ENCODE results near the gene FBH1. TPM values are rescaled to one million over a fixed set of nuclear protein-coding genes. Genes with fewer than 3 reads are reported as not detected.

FBH1 gene
- total RNA-seq, 2 experiments from 2014 or later: 33.9 to 34.2 TPM

DNA sequence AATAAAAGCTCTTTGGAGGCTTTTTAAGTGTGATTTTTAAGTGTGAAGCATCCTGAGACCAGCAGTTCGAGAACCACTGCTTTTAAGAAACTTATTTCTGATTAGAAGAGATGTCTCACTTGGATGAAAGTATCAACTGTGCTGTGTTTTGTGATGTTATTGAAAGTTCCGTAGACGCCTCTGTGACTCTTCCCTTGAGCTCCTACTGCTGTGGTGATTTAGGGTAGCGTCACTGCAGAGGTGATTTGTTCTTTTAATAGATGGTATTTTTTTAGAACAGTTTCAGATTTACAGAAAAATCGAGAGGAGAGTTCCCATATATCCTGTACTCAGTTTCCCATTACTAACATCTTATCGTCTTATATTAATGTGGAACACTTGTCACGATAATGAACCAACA lies 29.5 kb downstream of the FBH1 start:
- no peak overlapping the region for H3K27ac Mint-ChIP-seq
- DNase-seq (no peak), ATAC-seq (ENCODE audit: poor library complexity) (no peak)
- no peak overlapping the region for H3K27ac ChIP-seq (ENCODE audit: low read depth in 1 of 2, low read length in 2 of 2)
- CTCF ChIA-PET: interaction anchor here (0.5 kb wide), 1 partner anchor 1654 kb away, joined by 3 read pairs; no protein-coding TSS in a partner anchor
- no peaks in the 10 kb centered on the region for H3K9me3 ChIP-seq (ENCODE audit: control insufficient read depth in 1 of 2, insufficient read depth in 1 of 2, low read length in 2 of 2)
- H3K36me3 ChIP-seq (ENCODE audit: insufficient read depth, low read length): peaks cover 94% of the 10 kb centered on the region
- H3K27me3 ChIP-seq (ENCODE audit: control insufficient read depth in 1 of 2, insufficient read depth in 2 of 2, low read length in 2 of 2): no peaks in the 10 kb centered on the region
- no peak overlapping the region for H3K4me3 Mint-ChIP-seq
- no peak overlapping the region for H3K4me3 ChIP-seq (ENCODE audit: low read length)
- POLR2A ChIA-PET: no interaction called here
- intact Hi-C loops (cut with DNase I, micrococcal nuclease): no loop called here
- no peaks in the 10 kb centered on the region for H3K27me3 Mint-ChIP-seq
- no peaks in the 10 kb centered on the region for H3K9me3 Mint-ChIP-seq
- H3K4me1 ChIP-seq (ENCODE audit: insufficient read depth, low read length): no peaks in the 10 kb centered on the region
- H3K4me1 Mint-ChIP-seq (ENCODE audit: low read depth): no peaks in the 10 kb centered on the region
- TF ChIP-seq CTCF (IDR thresholded peaks at IDR 0.05): no peak
- H3K36me3 Mint-ChIP-seq (ENCODE audit: low read depth): peaks cover 98% of the 10 kb centered on the region

- Mint-ChIP-seq H3K36me3 (ENCODE audit: low read depth) (peaks cover 98% of the 10 kb centered on the region), H3K27ac (no peak overlapping the region), H3K4me1 (ENCODE audit: low read depth) (no peaks in the 10 kb centered on the region), H3K4me3 (no peak overlapping the region), H3K27me3 (no peaks in the 10 kb centered on the region), H3K9me3 (no peaks in the 10 kb centered on the region)
- Histone ChIP-seq H3K36me3 (ENCODE audit: insufficient read depth, low read length) (peaks cover 91% of the 10 kb centered on the region), H3K4me3 (ENCODE audit: low read length) (no peak overlapping the region), H3K4me1 (ENCODE audit: insufficient read depth, low read length) (no peaks in the 10 kb centered on the region), H3K27me3 (ENCODE audit: control insufficient read depth in 1 of 2, insufficient read depth in 2 of 2, low read length in 2 of 2) (no peaks in the 10 kb centered on the region), H3K27ac (ENCODE audit: low read depth in 1 of 2, low read length in 2 of 2) (no peak overlapping the region), H3K9me3 (ENCODE audit: control insufficient read depth in 1 of 2, insufficient read depth in 1 of 2, low read length in 2 of 2) (no peaks in the 10 kb centered on the region)
- CTCF ChIA-PET: no interaction called here
- TF ChIP-seq CTCF (IDR thresholded peaks at IDR 0.05): no peak
- POLR2A ChIA-PET: no interaction called here
- ATAC-seq (ENCODE audit: poor library complexity): no peak
- intact Hi-C loops (cut with DNase I, micrococcal nuclease): no loop called here
- no peak for DNase-seq
Observed at GRCh38 chr10:5921746-5922145, 31.7 kb downstream of the FBH1 start.

GRCh38 chr10:5924889-5925288 lies 34.8 kb downstream of the FBH1 start:
- intact Hi-C loops (cut with DNase I, micrococcal nuclease): no loop called here
- no peak overlapping the region for H3K27ac Mint-ChIP-seq
- H3K27ac ChIP-seq (ENCODE audit: low read depth in 1 of 2, low read length in 2 of 2): no peak overlapping the region
- ChIA-PET CTCF (no interaction called here), POLR2A (no interaction called here)
- peaks cover 92% of the 10 kb centered on the region for H3K36me3 ChIP-seq (ENCODE audit: insufficient read depth, low read length)
- H3K4me1 Mint-ChIP-seq (ENCODE audit: low read depth): no peaks in the 10 kb centered on the region
- no peak overlapping the region for H3K4me3 ChIP-seq (ENCODE audit: low read length)
- ATAC-seq (ENCODE audit: poor library complexity): no peak
- no peaks in the 10 kb centered on the region for H3K27me3 Mint-ChIP-seq
- no peak overlapping the region for H3K4me3 Mint-ChIP-seq
- H3K9me3 ChIP-seq (ENCODE audit: control insufficient read depth in 1 of 2, insufficient read depth in 1 of 2, low read length in 2 of 2): no peaks in the 10 kb centered on the region
- no peak for TF ChIP-seq CTCF (IDR thresholded peaks at IDR 0.05)
- H3K27me3 ChIP-seq (ENCODE audit: control insufficient read depth in 1 of 2, insufficient read depth in 2 of 2, low read length in 2 of 2): no peaks in the 10 kb centered on the region
- H3K36me3 Mint-ChIP-seq (ENCODE audit: low read depth): peaks cover 97% of the 10 kb centered on the region
- DNase-seq: no peak
- H3K4me1 ChIP-seq (ENCODE audit: insufficient read depth, low read length): no peaks in the 10 kb centered on the region
- H3K9me3 Mint-ChIP-seq: no peaks in the 10 kb centered on the region
